Small intestine (tissue), 7 donors: ENCODE data around the gene CNST. TPM values are rescaled to one million over a fixed set of nuclear protein-coding genes. Genes with fewer than 3 reads are reported as not detected.
"Not testable (repeated sequence)": the region's sequence is repeated elsewhere in the genome, so short reads cannot be mapped to it uniquely, and the experiment has no call there.

ENCODE experiments used
- DNase-seq, 2 donors: peaks; one replicate each; pipeline versions ENCODE4 v3.0.0 to v3.0.0-alpha.2; 2013
- FAIRE-seq: peaks from 2 replicates; lab custom pipeline; 2012; peaks lifted over from hg19 to GRCh38; lab: Jason Lieb, UNC
- H3K27ac ChIP-seq, 3 donors: one replicate each; pipeline ENCODE4 v1.5.1; 2013; ENCODE audit warnings: low read length in 2 of 3, mild to moderate bottlenecking in 2 of 3, control low read depth in 1 of 3, inconsistent platforms in 1 of 3, low read depth in 1 of 3, moderate library complexity in 1 of 3
- H3K27me3 ChIP-seq, 3 donors: one replicate each; pipeline ENCODE4 v1.6.1; 2013; ENCODE audit warnings: low read length in 3 of 3, inconsistent platforms in 1 of 3; ENCODE audit not compliant: control insufficient read depth in 3 of 3, insufficient read depth in 3 of 3
- H3K36me3 ChIP-seq, 3 donors: one replicate each; pipeline ENCODE4 v1.6.1; 2013; ENCODE audit warnings: low read length in 3 of 3, inconsistent platforms in 1 of 3, low read depth in 1 of 3, mild to moderate bottlenecking in 1 of 3, moderate library complexity in 1 of 3; ENCODE audit not compliant: control insufficient read depth in 3 of 3, insufficient read depth in 2 of 3
- H3K4me1 ChIP-seq, 3 donors: one replicate each; pipeline ENCODE4 v1.6.1; 2013; ENCODE audit warnings: low read length in 2 of 3, inconsistent platforms in 1 of 3, low read depth in 1 of 3, mild to moderate bottlenecking in 1 of 3, moderate library complexity in 1 of 3; ENCODE audit not compliant: control insufficient read depth in 3 of 3, insufficient read depth in 2 of 3
- H3K4me3 ChIP-seq, 3 donors: one replicate each; pipeline ENCODE4 v1.5.1; 2013; ENCODE audit warnings: low read length in 3 of 3, control low read depth in 1 of 3, inconsistent platforms in 1 of 3, low read depth in 1 of 3, mild to moderate bottlenecking in 1 of 3, moderate library complexity in 1 of 3
- H3K9me3 ChIP-seq, 2 donors: one replicate each; pipeline ENCODE4 v1.6.1; 2013; ENCODE audit warnings: low read depth in 1 of 2, low read length in 1 of 2; ENCODE audit not compliant: control insufficient read depth in 2 of 2, insufficient read depth in 1 of 2
- WGBS, 3 donors: extraction: QIAGEN DNeasy Blood & Tissue Kit; methylation state at CpG; one replicate each; pipeline ENCODE4 v1.1.7; 2013; 5-methylcytosine and 5-hydroxymethylcytosine counted together
- polyA plus RNA-seq, 4 donors: library from polyadenylated mRNA; stranded (reverse) in 3 of 4; unstranded in 1 of 4; fragments of 200-250 nt in 3 of 4; fragments of 120-200 nt in 1 of 4; gene quantifications; one replicate each; pipeline versions ENCODE4 v1.2.1 to v1.2.3, GENCODE V29; 2013
- donor health status: healthy with polysubstance abuse.
- donor health status: control.
- donor health status: control.
- donor health status: Bipolar disorder and iron deficiency.
- donor health status: healthy.

The CNST gene
- polyA plus RNA-seq, 4 donors = 9.6 to 22.6 (median 12.4) TPM

DNA sequence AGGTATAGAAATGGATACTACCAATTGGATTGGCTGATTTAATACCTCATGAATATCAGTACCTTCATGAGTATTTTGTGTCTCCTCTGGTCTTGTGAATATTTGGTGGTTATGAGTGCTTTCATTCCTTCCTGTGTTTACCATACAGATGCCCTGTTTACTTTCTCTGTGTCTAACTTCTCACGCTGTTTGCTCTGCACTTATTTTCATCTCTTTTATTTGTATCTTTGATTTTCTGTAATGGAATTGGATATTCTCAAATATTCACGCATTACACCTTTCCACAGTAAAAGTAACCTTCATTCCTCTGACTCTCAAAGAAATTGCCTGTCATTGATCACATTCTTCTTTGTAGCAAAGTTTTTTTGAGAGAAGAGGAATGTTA lies 16.8 kb downstream of the CNST start:
- Histone ChIP-seq H3K27me3 (no peaks in the 10 kb centered on the region), H3K4me1 (peaks cover 4 to 20% (median 17%) of the 10 kb centered on the region in 3 donors), H3K4me3 (peak overlapping the region in 1 of 3 donors; percentile 50), H3K36me3 (peaks cover 0 to 5% (median 0%) of the 10 kb centered on the region in 3 donors), H3K27ac (peak overlapping the region; percentile 56 to 91 (median 76)), H3K9me3 (no peaks in the 10 kb centered on the region)
- WGBS, 3 donors = 16 to 49% (median 29%) methylated on average over 2 of the region's 2 CpGs
- DNase-seq (no peak), FAIRE-seq (no peak)

DNA sequence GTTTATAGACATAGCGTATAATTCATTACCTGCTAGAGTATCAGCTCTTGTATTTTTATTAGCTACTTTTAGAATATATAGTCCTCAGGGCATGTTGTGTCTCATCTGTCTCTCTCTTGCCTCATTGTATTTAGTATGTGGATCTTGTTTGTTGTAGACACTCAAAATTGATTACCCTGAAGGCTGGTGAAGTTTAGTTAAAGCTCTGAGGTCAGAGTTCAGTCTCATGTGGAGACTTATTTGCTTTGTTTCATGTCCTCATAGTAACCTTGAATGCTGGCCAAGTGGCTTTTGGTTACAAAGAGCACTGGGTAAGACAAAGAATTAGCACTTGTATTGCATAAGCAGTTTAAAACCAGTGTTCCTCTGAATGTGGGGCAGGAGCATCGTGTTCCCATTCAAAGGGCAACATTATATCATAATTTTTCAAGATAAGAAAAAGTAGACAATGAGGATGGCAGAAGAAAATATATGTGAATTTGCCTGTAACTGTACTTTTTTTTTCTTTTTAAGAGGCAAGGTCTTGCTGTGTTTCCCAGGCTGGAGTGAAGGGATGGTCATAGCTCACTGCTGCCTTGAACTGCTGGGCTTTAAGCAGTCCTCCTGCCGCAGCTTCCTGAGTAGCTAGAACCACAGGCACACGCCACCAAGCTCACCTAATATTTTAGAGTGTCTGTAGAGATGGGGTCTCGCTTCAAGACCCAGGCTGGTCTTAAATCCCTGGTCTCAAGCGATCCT lies 17.4 kb downstream of the CNST start:
- 46 to 72% (median 65%) methylated on average over 6 of the region's 6 CpGs for WGBS, 3 donors
- Histone ChIP-seq H3K4me1 (peaks cover 3 to 20% (median 15%) of the 10 kb centered on the region in 3 donors), H3K9me3 (no peaks in the 10 kb centered on the region), H3K4me3 (peak overlapping the region in 1 of 3 donors; percentile 50), H3K36me3 (peaks cover 0 to 5% (median 0%) of the 10 kb centered on the region in 3 donors), H3K27me3 (no peaks in the 10 kb centered on the region), H3K27ac (peak overlapping the region; percentile 56 to 80 (median 76))
- peak; percentile 75 to 96 for DNase-seq
- peak; percentile 67 for FAIRE-seq

DNA sequence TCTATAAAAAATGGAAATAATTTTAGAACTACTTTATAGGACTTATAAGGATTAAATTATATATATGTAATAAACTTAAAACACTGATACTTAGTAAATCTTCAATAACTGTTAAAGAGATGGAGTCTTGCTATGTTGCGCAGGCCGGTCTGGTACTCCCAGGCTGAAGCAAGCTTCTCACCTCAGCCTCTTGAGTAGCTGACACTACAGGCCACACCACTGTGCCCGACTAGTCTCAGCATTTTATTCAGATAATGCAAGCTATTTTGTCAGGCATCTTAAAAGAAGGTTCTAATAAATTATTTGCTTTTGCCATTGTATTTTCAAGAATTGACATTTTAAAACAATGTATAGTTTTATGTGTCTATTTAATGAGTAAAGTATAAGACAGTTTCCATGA lies 20.8 kb downstream of the CNST start:
- H3K27ac ChIP-seq = peak overlapping the region in 1 of 3 donors; percentile 17
- H3K27me3 ChIP-seq = no peaks in the 10 kb centered on the region
- peaks cover 0 to 7% of the 10 kb centered on the region in 2 donors for H3K9me3 ChIP-seq
- WGBS, 3 donors = 84 to 86% (median 86%) methylated on average over 3 of the region's 3 CpGs
- no peak for DNase-seq
- no peak overlapping the region for H3K4me3 ChIP-seq
- H3K36me3 ChIP-seq = peaks cover 0 to 11% (median 5%) of the 10 kb centered on the region in 3 donors
- no peak for FAIRE-seq
- H3K4me1 ChIP-seq = peaks cover 4 to 13% (median 12%) of the 10 kb centered on the region in 3 donors

DNA sequence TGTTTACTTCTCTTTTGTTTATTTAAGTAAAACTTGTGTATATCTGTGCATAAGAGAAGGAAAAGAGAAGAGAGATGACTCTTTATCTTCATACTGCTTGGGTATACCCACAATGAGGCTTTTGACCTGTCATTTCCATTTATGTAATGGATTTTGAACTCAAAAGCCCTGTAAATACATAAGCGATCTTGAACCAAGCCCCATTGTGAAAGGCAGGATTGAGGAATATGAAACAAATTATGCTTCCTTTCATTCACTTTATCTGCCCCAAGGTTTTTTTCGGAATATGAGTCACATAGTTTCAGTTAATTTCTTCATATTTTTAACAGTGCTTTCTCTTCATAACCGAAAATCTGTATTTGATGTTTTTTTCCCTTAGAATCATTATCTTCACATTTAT lies 21.4 kb downstream of the CNST start:
- H3K36me3 ChIP-seq = peaks cover 0 to 14% (median 5%) of the 10 kb centered on the region in 3 donors
- peaks cover 0 to 8% of the 10 kb centered on the region in 2 donors for H3K9me3 ChIP-seq
- DNase-seq (peak in 1 of 2 donors; percentile 51), FAIRE-seq (no peak)
- H3K4me1 ChIP-seq = peaks cover 4 to 13% (median 9%) of the 10 kb centered on the region in 3 donors
- peak overlapping the region in 1 of 3 donors; percentile 17 for H3K27ac ChIP-seq
- no peak overlapping the region for H3K4me3 ChIP-seq
- H3K27me3 ChIP-seq = no peaks in the 10 kb centered on the region
- WGBS, 3 donors = 26 to 53% (median 34%) methylated on average over 3 of the region's 3 CpGs

DNA sequence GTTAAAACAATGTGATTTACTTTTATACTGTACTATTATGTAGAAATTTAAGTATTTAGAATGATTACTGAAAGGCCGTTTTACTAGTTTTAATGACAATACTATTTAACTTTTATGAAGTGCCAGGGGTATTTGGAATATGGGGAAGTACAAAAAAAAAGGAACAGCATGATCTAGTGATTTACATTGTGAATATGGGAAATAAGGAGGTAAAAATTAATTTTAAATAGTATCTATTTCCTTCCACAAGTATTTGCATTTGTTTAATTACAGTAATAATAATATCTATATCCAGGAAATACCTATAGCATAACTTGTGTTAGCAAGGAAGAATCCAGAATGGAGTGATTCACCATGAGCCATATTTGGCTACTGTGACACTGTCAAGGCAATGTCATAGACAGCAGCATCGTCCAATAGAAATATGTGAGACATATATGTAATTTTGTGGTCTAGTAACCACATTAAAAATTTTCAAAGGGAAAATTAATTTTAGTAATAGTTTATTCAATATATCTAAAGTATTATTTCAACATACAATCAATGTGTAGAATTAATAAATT lies 22.0 kb downstream of the CNST start:
- no peak for FAIRE-seq

DNA sequence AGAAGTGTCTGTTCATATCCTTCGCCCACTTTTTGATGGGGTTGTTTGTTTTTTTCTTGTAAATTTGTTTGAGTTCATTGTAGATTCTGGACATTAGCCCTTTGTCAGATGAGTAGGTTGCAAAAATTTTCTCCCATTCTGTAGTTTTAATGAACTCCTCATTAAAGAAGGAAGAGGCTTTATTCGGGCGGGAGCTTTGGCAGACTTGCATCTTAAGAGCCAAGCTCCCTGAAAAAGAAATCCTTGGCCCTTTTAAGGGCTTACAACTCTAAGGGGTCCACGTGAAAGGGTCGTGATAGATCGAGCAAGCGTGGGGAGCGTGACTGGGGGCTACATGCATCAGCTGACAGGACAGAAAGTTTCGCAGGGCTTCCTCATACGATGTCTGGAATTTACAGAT lies 23.7 kb downstream of the CNST start:
- 96 to 97% (median 96%) methylated on average over 9 of the region's 10 CpGs for WGBS, 3 donors

More for the DNA sequence above, 22.0 kb downstream of the CNST start:
- Histone ChIP-seq H3K9me3 (peaks cover 0 to 8% of the 10 kb centered on the region in 2 donors), H3K36me3 (peaks cover 0 to 14% (median 7%) of the 10 kb centered on the region in 3 donors), H3K27me3 (no peaks in the 10 kb centered on the region), H3K27ac (peak overlapping the region in 2 of 3 donors; percentile 17 to 49), H3K4me3 (no peak overlapping the region), H3K4me1 (peaks cover 3 to 8% (median 4%) of the 10 kb centered on the region in 3 donors)
- WGBS, 3 donors = 71 to 81% (median 76%) methylated on average over 2 of the region's 2 CpGs
- no peak for DNase-seq

DNA sequence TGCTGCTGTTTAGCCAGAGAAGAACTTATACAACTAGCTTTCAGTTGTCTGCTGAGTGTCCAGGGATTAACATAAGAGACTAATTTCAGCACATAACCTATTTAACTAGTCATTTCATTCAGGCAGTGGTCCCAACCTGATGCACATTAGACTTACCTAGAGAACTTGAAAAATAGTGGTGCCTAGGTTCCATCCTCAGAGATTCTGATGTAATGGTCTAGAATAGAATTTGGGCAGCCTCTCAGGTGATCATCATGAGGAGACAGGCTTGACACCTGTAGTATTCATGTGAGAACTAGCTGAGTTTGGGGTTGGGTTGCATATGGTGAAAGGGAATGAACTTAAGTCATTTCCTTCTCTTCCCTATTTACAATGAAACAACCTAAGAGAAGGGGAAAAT lies 24.8 kb downstream of the CNST start:
- H3K9me3 ChIP-seq = peaks cover 0 to 8% of the 10 kb centered on the region in 2 donors

More for the DNA sequence above, 23.7 kb downstream of the CNST start:
- not testable (repeated sequence) for H3K27ac ChIP-seq, H3K27me3 ChIP-seq, DNase-seq, H3K4me1 ChIP-seq, H3K4me3 ChIP-seq, H3K9me3 ChIP-seq, FAIRE-seq
- H3K36me3 ChIP-seq = peaks cover 0 to 22% (median 8%) of the 10 kb centered on the region in 3 donors

DNA sequence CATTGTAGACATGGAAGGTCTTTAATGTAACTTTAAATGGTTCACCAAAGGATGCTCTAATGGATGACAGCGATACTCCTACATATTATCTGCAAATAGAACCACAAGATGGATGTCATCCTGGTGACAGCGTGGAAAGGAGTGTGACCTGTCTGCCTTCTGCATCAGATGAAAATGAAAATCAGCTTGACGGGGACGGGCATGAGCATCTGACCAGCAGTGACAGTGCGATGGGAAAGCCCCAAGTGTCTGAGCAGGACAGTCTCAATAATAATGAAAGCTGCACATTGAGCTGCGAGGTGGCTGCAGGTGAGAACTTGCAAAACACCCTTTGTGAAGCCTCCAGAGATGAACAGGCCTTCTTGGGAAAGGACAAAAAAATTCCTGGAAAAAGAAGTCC lies 25.2 kb downstream of the CNST start:
- no peak for FAIRE-seq
- Histone ChIP-seq H3K4me1 (peaks cover 0 to 4% (median 0%) of the 10 kb centered on the region in 3 donors), H3K36me3 (peaks cover 0 to 22% (median 8%) of the 10 kb centered on the region in 3 donors), H3K27me3 (no peaks in the 10 kb centered on the region), H3K27ac (peak overlapping the region in 2 of 3 donors; percentile 12 to 24), H3K9me3 (peaks cover 0 to 8% of the 10 kb centered on the region in 2 donors), H3K4me3 (no peak overlapping the region)
- no peak for DNase-seq
- 83 to 93% (median 87%) methylated on average over 6 of the region's 6 CpGs for WGBS, 3 donors

More for the DNA sequence above, 24.8 kb downstream of the CNST start:
- H3K36me3 ChIP-seq = peaks cover 0 to 21% (median 8%) of the 10 kb centered on the region in 3 donors
- no peak for DNase-seq
- H3K4me1 ChIP-seq = peaks cover 0 to 4% (median 0%) of the 10 kb centered on the region in 3 donors
- H3K4me3 ChIP-seq = no peak overlapping the region
- no peaks in the 10 kb centered on the region for H3K27me3 ChIP-seq
- H3K27ac ChIP-seq = no peak overlapping the region
- no peak for FAIRE-seq
